ENCODE measurements around the gene ATF6B. TPM values are rescaled to one million over a fixed set of nuclear protein-coding genes. Genes with fewer than 3 reads are reported as not detected.

ATF6B gene
- total and polyA plus RNA-seq, 2 of the 13 experiments (the other 11 are each of a cell fraction or from before 2014, with no cell fraction given): 18.1 to 44.0 TPM

- TF ChIP-seq HIC2 (CRISPR knock-in tag; IDR thresholded peaks at IDR 0.05; ENCODE audit: low read depth) (no peak), SRSF9 (IDR thresholded peaks at IDR 0.05; ENCODE audit: borderline replicate concordance, insufficient read depth, low read depth, low read length, poor library complexity, severe bottlenecking) (no peak), BHLHE40 (IDR thresholded peaks at IDR 0.05; ENCODE audit: low read length) (no peak), ZC3H4 (CRISPR knock-in tag; IDR thresholded peaks at IDR 0.05; ENCODE audit: borderline replicate concordance) (no peak), ZFAT (CRISPR knock-in tag; conservative IDR thresholded peaks at IDR 0.05) (no peak), PTBP1 (IDR thresholded peaks at IDR 0.05; ENCODE audit: low read depth, low read length, poor library complexity, severe bottlenecking) (no peak), FOXJ3 (CRISPR knock-in tag; IDR thresholded peaks at IDR 0.05; ENCODE audit: borderline replicate concordance) (no peak), GRHL1 (CRISPR knock-in tag; conservative IDR thresholded peaks at IDR 0.05) (no peak), RAD21 (CRISPR knock-in tag; IDR thresholded peaks at IDR 0.05) (0 out of 2 replicates have a peak, but pooled peaks have one; percentile 21), AGO1 (IDR thresholded peaks at IDR 0.05; ENCODE audit: low read depth, low read length, poor library complexity, severe bottlenecking) (no peak), STAG1 (CRISPR knock-in tag; IDR thresholded peaks at IDR 0.05) (peak; percentile 38), ZNF350 (CRISPR knock-in tag; IDR thresholded peaks at IDR 0.05; ENCODE audit: borderline replicate concordance, low read depth) (no peak), CEBPB (IDR thresholded peaks at IDR 0.05; ENCODE audit: borderline replicate concordance, low read depth, low read length) (no peak), ZNF597 (CRISPR knock-in tag; IDR thresholded peaks at IDR 0.05) (no peak), RCOR2 (CRISPR knock-in tag; IDR thresholded peaks at IDR 0.05) (no peak), ZKSCAN8 (CRISPR knock-in tag; IDR thresholded peaks at IDR 0.05; ENCODE audit: borderline replicate concordance) (no peak), SMC3 (IDR thresholded peaks at IDR 0.05; ENCODE audit: low read length) (peak; percentile 52; the same call in 1 of the 2 replicates), CTCF (CRISPR knock-in tag; IDR thresholded peaks at IDR 0.05) (peak; percentile 68), ZNF674 (CRISPR knock-in tag; IDR thresholded peaks at IDR 0.05; ENCODE audit: low read depth) (no peak), HNF1B (CRISPR knock-in tag; IDR thresholded peaks at IDR 0.05) (0 out of 2 replicates have a peak, but pooled peaks have one; percentile 16), ZNF10 (CRISPR knock-in tag; IDR thresholded peaks at IDR 0.05; ENCODE audit: borderline replicate concordance, low read depth) (no peak)
Measured at GRCh38 chr6:32116674-32117073, 11.4 kb downstream of the ATF6B start (continued).

All from HepG2 (cell line).